OCI-LY7 (cell line): Measurements from ENCODE around the gene ZNF574. TPM values are rescaled to one million over a fixed set of nuclear protein-coding genes. Genes with fewer than 3 reads are reported as not detected.

ENCODE experiments used
- BruUV-seq: library from RNA; stranded (reverse); fragments of 400-500 nt; replicated peaks from 2 replicates; lab custom pipeline; 2021; lab: Mats Ljungman, UMichigan
- CTCF ChIA-PET: fragments of 300-600 bp; sonication (Branson Sonifier 250); formaldehyde crosslinking; loops from one replicate; lab custom pipeline; 2022; ENCODE audit warnings: antibody characterized with exemption; ENCODE audit not compliant: unreplicated experiment; lab: Charles Lee
- POLR2A ChIA-PET: fragments of 300-600 bp; sonication (Branson Sonifier 250); formaldehyde crosslinking; loops from one replicate; lab custom pipeline; 2022; ENCODE audit warnings: antibody characterized with exemption; lab: Charles Lee
- DNase-seq: peaks from one replicate; pipeline ENCODE4 v3.0.0-alpha.2; 2015; ENCODE audit warnings: low spot score
- H2AFZ ChIP-seq: fragments of 200-600 bp; sonication (generic), shearing (Covaris generic); 2 replicates; pipeline ENCODE4 v1.6.1; 2014; ENCODE audit warnings: mild to moderate bottlenecking, antibody characterized with exemption, low read length, moderate library complexity
- H3K27ac ChIP-seq: fragments of 200-600 bp; sonication (generic); 2 replicates; pipeline ENCODE4 v1.5.1; 2014; ENCODE audit warnings: mixed run types, low read depth, mild to moderate bottlenecking, moderate library complexity, low read length, inconsistent platforms; ENCODE audit not compliant: poor library complexity, severe bottlenecking
- H3K36me3 ChIP-seq: fragments of 200-600 bp; sonication (generic); 2 replicates; pipeline ENCODE4 v1.6.1; 2014; ENCODE audit warnings: mild to moderate bottlenecking, antibody characterized with exemption, low read length, moderate library complexity, mixed read lengths; ENCODE audit not compliant: insufficient read depth
- H3K4me1 ChIP-seq: fragments of 200-600 bp; sonication (generic); 2 replicates; pipeline ENCODE4 v1.5.1; 2014; ENCODE audit warnings: mild to moderate bottlenecking, low read length; ENCODE audit not compliant: insufficient read depth, poor library complexity, severe bottlenecking
- H3K4me2 ChIP-seq: fragments of 200-600 bp; sonication (generic); 2 replicates; pipeline ENCODE4 v1.6.1; 2014; ENCODE audit warnings: mild to moderate bottlenecking, low read length
- H3K4me3 ChIP-seq: fragments of 200-600 bp; sonication (generic); 2 replicates; pipeline ENCODE4 v1.5.1; 2014; ENCODE audit warnings: mild to moderate bottlenecking, low read depth, low read length; ENCODE audit not compliant: poor library complexity, severe bottlenecking
- H3K79me2 ChIP-seq: fragments of 200-600 bp; sonication (generic); 2 replicates; pipeline ENCODE4 v1.6.1; 2016; ENCODE audit warnings: low read depth, mild to moderate bottlenecking, low read length, moderate library complexity, mixed read lengths; ENCODE audit not compliant: insufficient read depth
- H3K9me2 ChIP-seq: fragments of 200-600 bp; sonication (generic); 2 replicates; pipeline ENCODE4 v1.6.1; 2016; ENCODE audit warnings: mild to moderate bottlenecking, low read length, mixed read lengths; ENCODE audit not compliant: insufficient read depth
- H3K9me3 ChIP-seq: fragments of 200-600 bp; sonication (generic); 2 replicates; pipeline ENCODE4 v1.6.1; 2014; ENCODE audit warnings: mild to moderate bottlenecking, mixed run types, low read length, mixed read lengths
- H4K20me1 ChIP-seq: fragments of 200-600 bp; sonication (generic); 2 replicates; pipeline ENCODE4 v1.6.1; 2014; ENCODE audit warnings: mild to moderate bottlenecking, antibody characterized with exemption, low read length, moderate library complexity, mixed read lengths; ENCODE audit not compliant: insufficient read depth
- EZH2phosphoT487 ChIP-seq: fragments of 200-600 bp; sonication (generic); IDR thresholded peaks from 2 replicates; pipeline ENCODE4 v1.6.1; 2018; ENCODE audit warnings: low read depth, borderline replicate concordance, mild to moderate bottlenecking, mixed run types, antibody characterized with exemption, low read length, moderate library complexity, mixed read lengths
- intact Hi-C: fragments of 100-400 bp; cut with micrococcal nuclease; formaldehyde crosslinking; loops from one replicate; pipeline ENCODE4 v1.10.0; 2022; ENCODE audit not compliant: unreplicated experiment
- total RNA-seq, 2 experiments: library from RNA; depleted of rRNA in 1 of 2; stranded (reverse); fragments of >200 nt in 1 of 2; shearing (Covaris generic) in 1 of 2; gene quantifications; 2 replicates each; pipeline ENCODE4 v1.2.3, GENCODE V29; 2014 to 2022
- TF ChIP-seq, protein P1 (sequence below): fragments of 200-600 bp; sonication (generic); conservative IDR thresholded peaks from 2 replicates; pipeline ENCODE4 v1.5.1; 2014; ENCODE audit warnings: mild to moderate bottlenecking, antibody characterized with exemption, low read length, moderate library complexity, mixed read lengths

The ZNF574 gene
- total RNA-seq, 2 experiments from 2014 or later = 14.5 to 29.3 TPM

DNA sequence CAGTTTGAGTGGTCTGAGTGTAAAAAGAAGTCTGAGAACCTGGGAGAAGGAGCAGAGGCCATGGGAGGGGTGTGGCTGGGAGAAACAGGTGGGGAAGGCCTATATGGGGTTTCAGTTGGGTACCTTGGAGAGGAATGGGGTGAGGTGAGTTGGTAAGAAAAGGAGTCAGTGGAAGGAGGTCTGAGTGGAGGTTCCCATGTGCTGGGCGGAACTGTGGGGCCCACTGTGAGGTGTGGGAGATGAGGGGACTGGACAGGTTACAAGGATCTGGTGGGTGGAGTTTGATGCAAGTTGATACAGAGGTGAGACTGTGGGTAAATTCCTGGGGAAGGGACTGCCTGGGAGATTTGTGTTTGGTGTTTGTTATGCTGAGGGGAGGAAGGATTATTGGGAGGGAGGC is 2.1 kb downstream of the ZNF574 start:
- intact Hi-C loops = no loop called here
- Histone ChIP-seq H3K4me2 (peak overlapping the region; percentile 92), H3K4me1 (peaks cover 20% of the 10 kb centered on the region), H3K9me3 (no peaks in the 10 kb centered on the region), H3K9me2 (no peaks in the 10 kb centered on the region), H3K27ac (no peak overlapping the region), H3K4me3 (peak overlapping the region; percentile 99), H3K36me3 (peaks cover 45% of the 10 kb centered on the region), H3K79me2 (peaks cover 40% of the 10 kb centered on the region), H2AFZ (no peak overlapping the region), H4K20me1 (peaks cover 16% of the 10 kb centered on the region)
- ChIA-PET CTCF (no interaction called here), POLR2A (no interaction called here)
- BruUV-seq = no TSS peak
- DNase-seq = no peak
- no peak for TF ChIP-seq EZH2phosphoT487
- TF ChIP-seq, protein P1, sequence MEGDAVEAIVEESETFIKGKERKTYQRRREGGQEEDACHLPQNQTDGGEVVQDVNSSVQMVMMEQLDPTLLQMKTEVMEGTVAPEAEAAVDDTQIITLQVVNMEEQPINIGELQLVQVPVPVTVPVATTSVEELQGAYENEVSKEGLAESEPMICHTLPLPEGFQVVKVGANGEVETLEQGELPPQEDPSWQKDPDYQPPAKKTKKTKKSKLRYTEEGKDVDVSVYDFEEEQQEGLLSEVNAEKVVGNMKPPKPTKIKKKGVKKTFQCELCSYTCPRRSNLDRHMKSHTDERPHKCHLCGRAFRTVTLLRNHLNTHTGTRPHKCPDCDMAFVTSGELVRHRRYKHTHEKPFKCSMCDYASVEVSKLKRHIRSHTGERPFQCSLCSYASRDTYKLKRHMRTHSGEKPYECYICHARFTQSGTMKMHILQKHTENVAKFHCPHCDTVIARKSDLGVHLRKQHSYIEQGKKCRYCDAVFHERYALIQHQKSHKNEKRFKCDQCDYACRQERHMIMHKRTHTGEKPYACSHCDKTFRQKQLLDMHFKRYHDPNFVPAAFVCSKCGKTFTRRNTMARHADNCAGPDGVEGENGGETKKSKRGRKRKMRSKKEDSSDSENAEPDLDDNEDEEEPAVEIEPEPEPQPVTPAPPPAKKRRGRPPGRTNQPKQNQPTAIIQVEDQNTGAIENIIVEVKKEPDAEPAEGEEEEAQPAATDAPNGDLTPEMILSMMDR = no peak

DNA sequence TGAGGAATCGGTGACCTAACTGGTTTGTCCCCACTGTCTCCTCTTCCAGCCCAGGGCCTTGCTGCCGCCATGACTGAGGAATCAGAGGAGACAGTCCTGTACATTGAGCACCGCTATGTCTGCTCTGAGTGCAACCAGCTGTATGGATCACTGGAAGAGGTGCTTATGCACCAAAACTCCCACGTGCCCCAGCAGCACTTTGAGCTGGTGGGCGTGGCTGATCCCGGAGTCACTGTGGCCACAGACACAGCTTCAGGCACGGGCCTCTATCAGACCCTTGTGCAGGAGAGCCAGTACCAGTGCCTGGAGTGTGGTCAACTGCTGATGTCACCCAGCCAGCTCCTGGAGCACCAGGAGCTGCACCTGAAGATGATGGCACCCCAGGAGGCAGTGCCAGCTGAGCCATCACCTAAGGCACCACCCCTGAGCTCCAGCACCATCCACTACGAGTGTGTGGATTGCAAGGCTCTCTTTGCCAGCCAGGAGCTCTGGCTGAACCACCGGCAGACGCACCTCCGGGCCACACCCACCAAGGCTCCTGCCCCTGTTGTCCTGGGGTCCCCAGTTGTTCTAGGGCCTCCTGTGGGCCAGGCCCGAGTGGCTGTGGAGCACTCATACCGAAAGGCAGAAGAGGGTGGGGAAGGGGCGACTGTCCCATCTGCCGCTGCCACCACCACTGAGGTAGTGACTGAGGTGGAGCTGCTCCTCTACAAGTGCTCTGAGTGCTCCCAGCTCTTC is 2.7 kb downstream of the ZNF574 start:
- Histone ChIP-seq H3K9me2 (no peaks in the 10 kb centered on the region), H3K4me3 (no peak overlapping the region), H3K36me3 (peaks cover 51% of the 10 kb centered on the region), H4K20me1 (peaks cover 16% of the 10 kb centered on the region), H3K4me1 (peaks cover 20% of the 10 kb centered on the region), H3K4me2 (no peak overlapping the region), H3K27ac (no peak overlapping the region), H3K9me3 (no peaks in the 10 kb centered on the region), H3K79me2 (peaks cover 40% of the 10 kb centered on the region), H2AFZ (no peak overlapping the region)
- intact Hi-C loops = no loop called here
- no TSS peak for BruUV-seq
- no peak for TF ChIP-seq EZH2phosphoT487
- TF ChIP-seq, protein P1 = no peak
- ChIA-PET CTCF (no interaction called here), POLR2A (no interaction called here)
- DNase-seq = no peak

DNA sequence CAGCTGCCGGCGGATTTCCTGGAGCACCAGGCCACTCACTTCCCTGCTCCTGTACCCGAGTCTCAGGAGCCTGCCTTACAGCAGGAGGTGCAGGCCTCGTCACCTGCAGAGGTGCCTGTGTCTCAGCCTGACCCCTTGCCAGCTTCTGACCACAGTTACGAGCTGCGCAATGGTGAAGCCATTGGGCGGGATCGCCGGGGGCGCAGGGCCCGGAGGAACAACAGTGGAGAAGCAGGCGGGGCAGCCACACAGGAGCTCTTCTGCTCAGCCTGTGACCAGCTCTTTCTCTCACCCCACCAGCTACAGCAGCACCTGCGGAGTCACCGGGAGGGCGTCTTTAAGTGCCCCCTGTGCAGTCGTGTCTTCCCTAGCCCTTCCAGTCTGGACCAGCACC is 3.3 kb downstream of the ZNF574 start:
- H3K79me2 ChIP-seq = peaks cover 40% of the 10 kb centered on the region
- ChIA-PET CTCF (no interaction called here), POLR2A (no interaction called here)
- H3K4me1 ChIP-seq = peaks cover 20% of the 10 kb centered on the region
- BruUV-seq = no TSS peak
- H3K9me2 ChIP-seq = no peaks in the 10 kb centered on the region
- no peak overlapping the region for H2AFZ ChIP-seq
- peaks cover 16% of the 10 kb centered on the region for H4K20me1 ChIP-seq
- no peak overlapping the region for H3K4me2 ChIP-seq
- no peaks in the 10 kb centered on the region for H3K9me3 ChIP-seq
- DNase-seq = no peak
- TF ChIP-seq, protein P1 = no peak
- TF ChIP-seq EZH2phosphoT487 = no peak
- no peak overlapping the region for H3K27ac ChIP-seq
- peaks cover 56% of the 10 kb centered on the region for H3K36me3 ChIP-seq
- intact Hi-C loops = no loop called here
- H3K4me3 ChIP-seq = no peak overlapping the region
